ENCODE results near the gene FAIM2.

GRCh38 chr12:49924628-49925246 is 21.0 kb upstream of the FAIM2 start:
- TF ChIP-seq, protein P1, sequence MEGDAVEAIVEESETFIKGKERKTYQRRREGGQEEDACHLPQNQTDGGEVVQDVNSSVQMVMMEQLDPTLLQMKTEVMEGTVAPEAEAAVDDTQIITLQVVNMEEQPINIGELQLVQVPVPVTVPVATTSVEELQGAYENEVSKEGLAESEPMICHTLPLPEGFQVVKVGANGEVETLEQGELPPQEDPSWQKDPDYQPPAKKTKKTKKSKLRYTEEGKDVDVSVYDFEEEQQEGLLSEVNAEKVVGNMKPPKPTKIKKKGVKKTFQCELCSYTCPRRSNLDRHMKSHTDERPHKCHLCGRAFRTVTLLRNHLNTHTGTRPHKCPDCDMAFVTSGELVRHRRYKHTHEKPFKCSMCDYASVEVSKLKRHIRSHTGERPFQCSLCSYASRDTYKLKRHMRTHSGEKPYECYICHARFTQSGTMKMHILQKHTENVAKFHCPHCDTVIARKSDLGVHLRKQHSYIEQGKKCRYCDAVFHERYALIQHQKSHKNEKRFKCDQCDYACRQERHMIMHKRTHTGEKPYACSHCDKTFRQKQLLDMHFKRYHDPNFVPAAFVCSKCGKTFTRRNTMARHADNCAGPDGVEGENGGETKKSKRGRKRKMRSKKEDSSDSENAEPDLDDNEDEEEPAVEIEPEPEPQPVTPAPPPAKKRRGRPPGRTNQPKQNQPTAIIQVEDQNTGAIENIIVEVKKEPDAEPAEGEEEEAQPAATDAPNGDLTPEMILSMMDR (IDR thresholded peaks at IDR 0.05): no peak
- no peak for TF ChIP-seq CREB1 (CRISPR knock-in tag; IDR thresholded peaks at IDR 0.05)
- no peak for TF ChIP-seq ZNF317 (CRISPR knock-in tag; IDR thresholded peaks at IDR 0.05; ENCODE audit: borderline replicate concordance, low read depth)
- TF ChIP-seq SP1 (CRISPR knock-in tag; conservative IDR thresholded peaks at IDR 0.05): no peak
- no peak for TF ChIP-seq JUN (CRISPR knock-in tag; IDR thresholded peaks at IDR 0.05)
- TF ChIP-seq, protein P2, sequence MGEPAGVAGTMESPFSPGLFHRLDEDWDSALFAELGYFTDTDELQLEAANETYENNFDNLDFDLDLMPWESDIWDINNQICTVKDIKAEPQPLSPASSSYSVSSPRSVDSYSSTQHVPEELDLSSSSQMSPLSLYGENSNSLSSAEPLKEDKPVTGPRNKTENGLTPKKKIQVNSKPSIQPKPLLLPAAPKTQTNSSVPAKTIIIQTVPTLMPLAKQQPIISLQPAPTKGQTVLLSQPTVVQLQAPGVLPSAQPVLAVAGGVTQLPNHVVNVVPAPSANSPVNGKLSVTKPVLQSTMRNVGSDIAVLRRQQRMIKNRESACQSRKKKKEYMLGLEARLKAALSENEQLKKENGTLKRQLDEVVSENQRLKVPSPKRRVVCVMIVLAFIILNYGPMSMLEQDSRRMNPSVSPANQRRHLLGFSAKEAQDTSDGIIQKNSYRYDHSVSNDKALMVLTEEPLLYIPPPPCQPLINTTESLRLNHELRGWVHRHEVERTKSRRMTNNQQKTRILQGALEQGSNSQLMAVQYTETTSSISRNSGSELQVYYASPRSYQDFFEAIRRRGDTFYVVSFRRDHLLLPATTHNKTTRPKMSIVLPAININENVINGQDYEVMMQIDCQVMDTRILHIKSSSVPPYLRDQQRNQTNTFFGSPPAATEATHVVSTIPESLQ (CRISPR knock-in tag; IDR thresholded peaks at IDR 0.05): no peak
- no peak for TF ChIP-seq ZNF121 (CRISPR knock-in tag; IDR thresholded peaks at IDR 0.05)
- no peak for TF ChIP-seq PRRX2 (CRISPR knock-in tag; IDR thresholded peaks at IDR 0.05)
